Tibial artery (tissue), 4 donors: ENCODE data around the gene MADD.

ENCODE experiments used
- DNase-seq, 2 donors: peaks; one replicate each; pipeline ENCODE4 v3.0.0-alpha.2; 2019
- H3K27ac ChIP-seq, 2 donors: fragments of 200-600 bp; sonication (generic) in 1 of 2; 1 replicate in 1 of 2; 2 replicates in 1 of 2; pipeline ENCODE4 v1.5.1; 2018 to 2019; ENCODE audit warnings: mild to moderate bottlenecking in 1 of 2
- H3K27me3 ChIP-seq, 2 donors: fragments of 200-600 bp; sonication (generic) in 1 of 2; one replicate each; pipeline versions ENCODE4 v1.5.1 to v1.6.0; 2016 to 2019
- H3K36me3 ChIP-seq, 3 donors: fragments of 200-600 bp; sonication (generic) in 2 of 3; one replicate each; pipeline ENCODE4 v1.5.1; 2016 to 2019; ENCODE audit warnings: mild to moderate bottlenecking in 2 of 3
- H3K4me1 ChIP-seq, 4 donors: fragments of 200-600 bp; sonication (generic) in 2 of 4; 1 replicate in 3 of 4; 2 replicates in 1 of 4; pipeline ENCODE4 v1.5.1; 2016 to 2019
- H3K4me3 ChIP-seq, 2 donors: fragments of 200-600 bp; sonication (generic) in 1 of 2; 1 replicate in 1 of 2; 2 replicates in 1 of 2; pipeline ENCODE4 v1.5.1; 2018 to 2019; ENCODE audit warnings: mild to moderate bottlenecking in 2 of 2
- H3K9me3 ChIP-seq, 3 donors: fragments of 200-600 bp; sonication (generic) in 1 of 3; one replicate each; pipeline ENCODE4 v1.5.1; 2016 to 2019
- CTCF ChIP-seq, 2 experiments: fragments of 200-600 bp in 1 of 2; fragments of 450-650 bp in 1 of 2; IDR thresholded peaks; one replicate each; pipeline ENCODE4 v1.5.1; 2017 to 2019; ENCODE audit warnings: antibody characterized with exemption in 2 of 2, mild to moderate bottlenecking in 1 of 2, moderate library complexity in 1 of 2
- intact Hi-C: fragments of 100-400 bp; cut with DNase I; formaldehyde crosslinking; loops from one replicate; pipeline ENCODE4 v1.15.0; 2023; ENCODE audit warnings: low total_unique reads

The MADD gene

GRCh38 chr11:47251751-47252150, 18.2 kb upstream of the MADD start:
- DNase-seq: no peak
- no peak overlapping the region for H3K4me3 ChIP-seq
- peaks cover 0 to 54% (median 33%) of the 10 kb centered on the region in 4 donors for H3K4me1 ChIP-seq
- no peaks in the 10 kb centered on the region for H3K36me3 ChIP-seq
- H3K27me3 ChIP-seq: no peaks in the 10 kb centered on the region
- TF ChIP-seq CTCF (IDR thresholded peaks at IDR 0.05): no peak
- H3K9me3 ChIP-seq: no peaks in the 10 kb centered on the region
- intact Hi-C loops: loop anchor here (5.0 kb wide), 1 partner anchor 69 kb away; no protein-coding TSS in a partner anchor
- no peak overlapping the region for H3K27ac ChIP-seq

DNA sequence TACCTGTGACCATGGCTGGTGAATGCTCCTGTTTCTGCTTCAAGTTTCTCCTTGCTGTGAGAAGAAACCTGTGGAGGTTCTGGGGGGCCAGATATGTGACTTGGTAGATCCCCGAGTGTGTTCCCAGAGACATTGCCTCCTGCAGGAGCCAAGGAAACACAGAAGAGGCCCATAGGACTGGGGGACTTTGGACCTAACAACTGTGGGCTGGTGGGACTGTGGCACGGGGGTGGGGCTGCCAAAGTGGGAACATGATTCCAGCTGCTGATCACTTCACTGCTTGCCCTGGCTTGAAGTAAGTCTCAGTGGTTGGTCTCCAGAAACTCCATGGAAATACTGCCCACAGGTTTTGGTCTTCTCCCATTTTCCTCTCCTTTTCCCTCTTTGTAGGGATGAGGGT, 16.3 kb upstream of the MADD start:
- no peak overlapping the region for H3K4me3 ChIP-seq
- intact Hi-C loops: loop anchor here (5.0 kb wide), 1 partner anchor 71 kb away; no protein-coding TSS in a partner anchor

DNA sequence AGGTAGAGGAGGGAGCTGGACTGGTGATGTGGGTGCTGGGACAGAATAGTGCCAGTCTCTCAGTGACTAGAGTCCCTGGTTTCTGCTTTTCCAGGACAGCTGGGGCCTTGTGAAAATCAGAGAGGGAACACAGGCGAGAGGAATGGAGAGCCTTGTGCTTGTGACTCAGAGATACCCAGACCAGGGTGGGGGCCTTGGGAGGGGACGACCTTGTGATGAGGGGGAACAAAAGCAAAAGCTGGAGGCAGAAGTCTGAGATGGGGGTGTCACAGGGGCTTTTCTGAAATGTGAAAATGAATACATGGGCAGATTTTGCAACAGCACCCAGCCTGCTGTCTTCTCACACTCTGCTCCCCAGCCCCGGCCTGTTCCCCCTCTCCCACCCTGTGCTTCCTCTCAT, 15.5 kb upstream of the MADD start:
- DNase-seq: peak; percentile 72 to 77
- Histone ChIP-seq H3K4me3 (no peak overlapping the region), H3K36me3 (no peaks in the 10 kb centered on the region), H3K27me3 (no peaks in the 10 kb centered on the region), H3K27ac (peak overlapping the region; percentile 64 to 65), H3K9me3 (no peaks in the 10 kb centered on the region), H3K4me1 (peaks cover 0 to 57% (median 37%) of the 10 kb centered on the region in 4 donors)
- intact Hi-C loops: loop anchor here (5.0 kb wide), 1 partner anchor 72 kb away; no protein-coding TSS in a partner anchor
- TF ChIP-seq CTCF (IDR thresholded peaks at IDR 0.05): no peak

More for the DNA sequence above, 16.3 kb upstream of the MADD start:
- H3K4me1 ChIP-seq: peaks cover 0 to 54% (median 38%) of the 10 kb centered on the region in 4 donors
- H3K27me3 ChIP-seq: no peaks in the 10 kb centered on the region
- H3K36me3 ChIP-seq: no peaks in the 10 kb centered on the region
- peak overlapping the region; percentile 64 to 65 for H3K27ac ChIP-seq
- no peak for DNase-seq
- TF ChIP-seq CTCF (IDR thresholded peaks at IDR 0.05): no peak
- no peaks in the 10 kb centered on the region for H3K9me3 ChIP-seq

- Histone ChIP-seq H3K27me3 (no peaks in the 10 kb centered on the region), H3K27ac (no peak overlapping the region), H3K4me3 (no peak overlapping the region), H3K4me1 (peaks cover 0 to 56% (median 33%) of the 10 kb centered on the region in 4 donors), H3K36me3 (peaks cover 0 to 5% (median 0%) of the 10 kb centered on the region in 3 donors), H3K9me3 (no peaks in the 10 kb centered on the region)
- TF ChIP-seq CTCF (IDR thresholded peaks at IDR 0.05): no peak
- intact Hi-C loops: no loop called here
- DNase-seq: no peak
These were observed 13.6 kb upstream of the MADD start for GRCh38 chr11:47256374-47256773.

DNA sequence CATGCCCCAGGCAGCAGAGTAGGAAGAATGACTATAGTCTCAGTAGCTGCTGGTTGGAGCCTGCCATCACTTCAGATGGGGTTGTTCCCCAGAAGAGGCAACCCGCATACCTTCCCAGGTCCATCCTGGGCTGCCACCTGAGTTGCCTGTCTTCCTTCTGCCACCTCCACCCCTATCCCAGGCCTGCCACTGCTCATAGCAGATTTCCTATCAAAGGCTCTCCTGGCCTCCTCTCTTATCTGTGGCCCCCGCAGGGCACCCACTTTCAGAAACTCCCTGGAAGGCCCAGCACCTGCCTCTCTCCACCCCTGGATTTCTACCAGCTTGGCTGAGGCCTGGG, 12.8 kb upstream of the MADD start:
- no peaks in the 10 kb centered on the region for H3K27me3 ChIP-seq
- H3K36me3 ChIP-seq: peaks cover 0 to 12% (median 0%) of the 10 kb centered on the region in 3 donors
- peaks cover 0 to 56% (median 33%) of the 10 kb centered on the region in 4 donors for H3K4me1 ChIP-seq
- TF ChIP-seq CTCF (IDR thresholded peaks at IDR 0.05): no peak
- H3K9me3 ChIP-seq: no peaks in the 10 kb centered on the region
- intact Hi-C loops: no loop called here
- no peak for DNase-seq
- peak overlapping the region; percentile 43 to 49 for H3K4me3 ChIP-seq
- peak overlapping the region; percentile 71 to 74 for H3K27ac ChIP-seq
